Thoracic aorta (tissue), 2 donors: ENCODE results near the gene KLHL2. TPM values are rescaled to one million over a fixed set of nuclear protein-coding genes. Genes with fewer than 3 reads are reported as not detected.

ENCODE experiments used
- ATAC-seq: fragments of 150-250 bp; one replicate; pipeline ENCODE4 v1.8.0; 2017; ENCODE audit warnings: low read depth; ENCODE audit not compliant: insufficient number of reproducible peaks, low FRiP score
- DNase-seq: peaks from one replicate; pipeline ENCODE4 v3.0.0-alpha.2; 2020; ENCODE audit warnings: low spot score
- H3K27ac ChIP-seq, 2 donors: fragments of 200-600 bp; sonication (generic); 1 replicate in 1 of 2; 2 replicates in 1 of 2; pipeline ENCODE4 v1.5.1; 2016; ENCODE audit warnings: mild to moderate bottlenecking in 2 of 2, moderate library complexity in 2 of 2
- H3K27me3 ChIP-seq: fragments of 200-600 bp; sonication (generic); replicated peaks from 2 replicates; pipeline ENCODE4 v1.6.0; 2016; ENCODE audit warnings: mild to moderate bottlenecking; ENCODE audit not compliant: insufficient read depth
- H3K36me3 ChIP-seq: fragments of 200-600 bp; sonication (generic); one replicate; pipeline ENCODE4 v1.5.1; 2016
- H3K4me1 ChIP-seq, 2 donors: fragments of 200-600 bp; sonication (generic); 1 replicate in 1 of 2; 2 replicates in 1 of 2; pipeline versions ENCODE4 v1.5.1 to v1.6.0; 2016; ENCODE audit warnings: low read depth in 2 of 2, mild to moderate bottlenecking in 1 of 2; ENCODE audit not compliant: control insufficient read depth in 1 of 2
- H3K4me3 ChIP-seq: fragments of 200-600 bp; sonication (generic); 2 replicates; pipeline ENCODE4 v1.5.1; 2016; ENCODE audit warnings: mild to moderate bottlenecking
- H3K9me3 ChIP-seq: fragments of 200-600 bp; sonication (generic); 2 replicates; pipeline ENCODE4 v1.5.1; 2016
- CTCF ChIP-seq: fragments of 200-600 bp; sonication (generic); IDR thresholded peaks from one replicate; pipeline ENCODE4 v1.5.1; 2019; ENCODE audit warnings: antibody characterized with exemption
- total RNA-seq, 2 donors: library from RNA; depleted of rRNA; stranded (reverse); fragments of >200 nt; gene quantifications; one replicate each; pipeline versions ENCODE4 v1.1.0 to v1.2.3, GENCODE V29; 2016

KLHL2 gene
- total RNA-seq, 2 donors from 2014 or later, result 13.5 to 48.2 TPM

DNA sequence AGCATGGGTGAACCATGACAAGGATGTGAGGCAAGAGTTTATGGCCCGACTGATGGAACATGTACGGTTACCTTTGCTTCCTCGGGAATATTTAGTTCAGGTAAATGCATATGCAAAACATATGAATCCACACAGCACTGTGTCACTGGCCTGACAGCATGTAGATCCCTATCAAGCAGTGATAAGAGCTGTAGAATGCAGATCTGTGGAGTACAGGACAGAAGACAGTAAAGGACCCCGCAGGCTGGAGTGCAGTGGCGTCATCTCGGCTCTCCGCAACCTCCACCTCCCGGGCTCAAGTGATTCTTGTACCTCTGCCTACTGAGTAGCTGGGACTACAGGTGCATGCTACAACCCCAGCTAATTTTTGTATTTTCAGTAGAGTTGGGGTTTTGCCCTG, 90.3 kb downstream of the KLHL2 start:
- no peaks in the 10 kb centered on the region for H3K27me3 ChIP-seq
- peaks cover 0 to 16% of the 10 kb centered on the region in 2 donors for H3K4me1 ChIP-seq
- DNase-seq (no peak), ATAC-seq (no peak)
- H3K4me3 ChIP-seq, result no peak overlapping the region
- H3K27ac ChIP-seq, result no peak overlapping the region
- peaks cover 16% of the 10 kb centered on the region for H3K36me3 ChIP-seq
- H3K9me3 ChIP-seq, result no peaks in the 10 kb centered on the region
- no peak for TF ChIP-seq CTCF

- H3K9me3 ChIP-seq, result no peaks in the 10 kb centered on the region
- H3K4me3 ChIP-seq, result no peak overlapping the region
- no peak for DNase-seq
- no peak for TF ChIP-seq CTCF
- H3K36me3 ChIP-seq, result peaks cover 16% of the 10 kb centered on the region
- peaks cover 0 to 12% of the 10 kb centered on the region in 2 donors for H3K4me1 ChIP-seq
- no peaks in the 10 kb centered on the region for H3K27me3 ChIP-seq
- ATAC-seq, result no peak
- H3K27ac ChIP-seq, result no peak overlapping the region
These were observed 92.2 kb downstream of the KLHL2 start for GRCh38 chr4:165299399-165300060.

DNA sequence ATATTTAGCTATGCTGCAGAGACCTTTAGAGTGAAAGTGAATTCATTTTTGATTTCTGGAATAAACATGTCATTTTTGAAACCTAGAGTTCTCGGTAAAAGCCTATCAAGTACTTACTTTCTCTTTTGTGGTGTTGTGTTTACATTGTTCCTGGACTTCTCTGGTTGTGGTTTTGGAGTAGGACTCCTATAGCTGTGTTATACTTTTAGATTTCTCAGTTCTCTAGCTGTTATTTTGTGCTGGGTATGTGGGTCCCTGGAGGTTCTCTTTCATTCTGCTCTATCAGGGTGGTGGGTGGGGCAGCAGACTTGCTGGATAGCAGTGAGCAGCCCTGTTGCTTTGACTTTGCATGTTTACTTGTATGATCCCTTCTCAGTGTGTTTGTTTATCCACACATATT, 94.5 kb downstream of the KLHL2 start:
- Histone ChIP-seq H3K36me3 (peaks cover 11% of the 10 kb centered on the region), H3K4me1 (peaks cover 0 to 12% of the 10 kb centered on the region in 2 donors), H3K27ac (no peak overlapping the region), H3K4me3 (peak overlapping the region; percentile 41), H3K27me3 (no peaks in the 10 kb centered on the region), H3K9me3 (no peaks in the 10 kb centered on the region)
- TF ChIP-seq CTCF, result no peak
- DNase-seq (no peak), ATAC-seq (no peak)

GRCh38 chr4:165302658-165303057, 95.3 kb downstream of the KLHL2 start:
- Histone ChIP-seq H3K27ac (no peak overlapping the region), H3K36me3 (peaks cover 9% of the 10 kb centered on the region), H3K4me1 (peaks cover 0 to 12% of the 10 kb centered on the region in 2 donors), H3K27me3 (no peaks in the 10 kb centered on the region), H3K9me3 (no peaks in the 10 kb centered on the region), H3K4me3 (no peak overlapping the region)
- ATAC-seq, result no peak
- no peak for DNase-seq
- no peak for TF ChIP-seq CTCF

GRCh38 chr4:165308166-165308565, 100.8 kb downstream of the KLHL2 start:
- no peak for DNase-seq
- no peaks in the 10 kb centered on the region for H3K9me3 ChIP-seq
- no peaks in the 10 kb centered on the region for H3K4me1 ChIP-seq
- no peak for ATAC-seq
- TF ChIP-seq CTCF, result no peak
- H3K27me3 ChIP-seq, result no peaks in the 10 kb centered on the region
- no peak overlapping the region for H3K27ac ChIP-seq
- H3K4me3 ChIP-seq, result no peak overlapping the region
- H3K36me3 ChIP-seq, result no peaks in the 10 kb centered on the region
